HepG2 (cell line): ENCODE measurements around the gene ANKS3. TPM values are rescaled to one million over a fixed set of nuclear protein-coding genes. Genes with fewer than 3 reads are reported as not detected.

Source experiments
- ISX ChIP-seq: sonication (generic); formaldehyde crosslinking; conservative IDR thresholded peaks from 2 replicates; pipeline ENCODE4 v1.5.0; 2020; ENCODE audit warnings: missing genetic modification reagents
- KLF11 ChIP-seq: IDR thresholded peaks from 2 replicates; pipeline ENCODE4 v1.6.1; 2016; ENCODE audit warnings: missing compliant biosample characterization
- TBX2 ChIP-seq: sonication (generic); formaldehyde crosslinking; IDR thresholded peaks from 2 replicates; pipeline ENCODE4 v1.5.0; 2020; ENCODE audit warnings: missing genetic modification reagents, mild to moderate bottlenecking, borderline replicate concordance
- TGIF2 ChIP-seq: IDR thresholded peaks from 2 replicates; pipeline ENCODE4 v1.6.1; 2016; ENCODE audit warnings: control low read depth, missing compliant biosample characterization
- U2AF1 ChIP-seq: fragments of 200-400 bp; formaldehyde crosslinking; optimal IDR thresholded peaks from 2 replicates; pipeline ENCODE3; 2017; ENCODE audit warnings: mild to moderate bottlenecking, low read depth, low read length
- ZNF20 ChIP-seq: sonication (generic); formaldehyde crosslinking; IDR thresholded peaks from 2 replicates; pipeline ENCODE4 v1.4.0; 2020; ENCODE audit warnings: mild to moderate bottlenecking, moderate library complexity, missing genetic modification reagents
- ZNF3 ChIP-seq: IDR thresholded peaks from 2 replicates; pipeline ENCODE4 v1.7.0; 2017; ENCODE audit warnings: inconsistent platforms
- ZNF550 ChIP-seq: sonication (generic); formaldehyde crosslinking; IDR thresholded peaks from 2 replicates; pipeline ENCODE4 v1.4.0; 2020; ENCODE audit warnings: mild to moderate bottlenecking, missing genetic modification reagents, borderline replicate concordance
- ZNF557 ChIP-seq: sonication (generic); formaldehyde crosslinking; IDR thresholded peaks from 2 replicates; pipeline ENCODE4 v1.4.0; 2020; ENCODE audit warnings: missing genetic modification reagents
- ZNF709 ChIP-seq: sonication (generic); formaldehyde crosslinking; IDR thresholded peaks from 2 replicates; pipeline ENCODE4 v1.5.0; 2020; ENCODE audit warnings: mild to moderate bottlenecking, missing genetic modification reagents
- polyA plus RNA-seq, 8 experiments: library from polyadenylated mRNA; depleted of rRNA in 3 of 8; stranded (reverse) in 7 of 8; unstranded in 1 of 8; fragments of >200 nt; fragmentation: Illumina TruSeq in 4 of 8; extraction: Trizol in 4 of 8; gene quantifications; 2 replicates each; pipeline versions ENCODE4 v1.2.1 to v1.2.3, GENCODE V29; 2011 to 2016; ENCODE audit warnings: low read depth in 4 of 8, missing spikeins in 1 of 8, mixed read lengths in 1 of 8; ENCODE audit not compliant: insufficient read depth in 1 of 8
- total RNA-seq, 5 experiments: library from RNA; depleted of rRNA; stranded (reverse); fragments of >200 nt; fragmentation: Illumina TruSeq; extraction: Trizol; gene quantifications; 2 replicates each; pipeline ENCODE4 v1.2.3, GENCODE V29; 2016; ENCODE audit warnings: low read depth in 1 of 5
- TF ChIP-seq, protein P1 (sequence below): sonication (generic); formaldehyde crosslinking; IDR thresholded peaks from 2 replicates; pipeline ENCODE4 v1.9.0; 2021; ENCODE audit warnings: missing genetic modification reagents, borderline replicate concordance
- TF ChIP-seq, protein P2 (sequence below): sonication (generic); formaldehyde crosslinking; IDR thresholded peaks from 2 replicates; pipeline ENCODE4 v1.9.0; 2021; ENCODE audit warnings: missing genetic modification reagents, borderline replicate concordance
- TF ChIP-seq, protein P3 (sequence below): sonication (generic); formaldehyde crosslinking; IDR thresholded peaks from one replicate; pipeline ENCODE4 v1.5.1; 2020; ENCODE audit warnings: mild to moderate bottlenecking, missing genetic modification reagents; ENCODE audit errors: not compliant biosample characterization
- TF ChIP-seq, protein P4 (sequence below): sonication (generic); formaldehyde crosslinking; IDR thresholded peaks from 2 replicates; pipeline ENCODE4 v1.4.0; 2020; ENCODE audit warnings: missing genetic modification reagents, borderline replicate concordance

ANKS3 gene
- total and polyA plus RNA-seq, 2 of the 13 experiments (the other 11 are each of a cell fraction or from before 2014, with no cell fraction given): 11.4 to 15.9 TPM

DNA sequence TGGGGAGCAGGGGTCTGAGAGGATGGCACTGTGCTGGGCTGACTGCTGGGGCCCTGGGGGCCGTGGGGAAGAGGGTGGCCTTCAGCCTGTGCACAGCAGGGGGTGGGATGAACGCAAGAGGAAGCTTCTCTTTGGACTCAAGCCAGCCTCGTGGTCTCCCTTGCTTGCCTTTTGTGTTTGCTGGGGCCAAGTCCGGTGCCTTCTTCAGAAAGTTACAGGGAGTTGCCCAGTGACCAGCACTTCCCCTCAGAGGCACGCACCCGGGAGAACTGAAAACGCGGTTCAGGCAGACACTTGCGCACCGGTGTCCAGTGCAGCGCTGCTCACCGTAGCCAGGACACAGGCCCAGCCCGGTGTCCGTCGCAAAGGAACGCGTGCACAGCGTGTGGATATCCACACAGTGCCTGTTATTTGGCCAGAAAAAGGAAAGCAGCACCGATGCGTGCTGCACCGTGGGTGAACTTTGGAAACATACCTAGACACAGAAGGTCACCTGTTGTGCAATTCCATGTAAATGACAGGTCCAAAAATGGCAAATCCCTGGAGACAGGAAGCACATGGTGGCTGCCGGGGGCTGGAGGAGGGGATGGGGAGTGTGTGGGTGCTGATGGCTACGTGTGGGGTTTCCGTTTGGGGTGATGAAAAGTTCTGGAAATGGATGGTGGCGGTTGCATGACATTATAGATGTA lies 70.2 kb downstream of the ANKS3 start (continued):
- TF ChIP-seq, protein P1, sequence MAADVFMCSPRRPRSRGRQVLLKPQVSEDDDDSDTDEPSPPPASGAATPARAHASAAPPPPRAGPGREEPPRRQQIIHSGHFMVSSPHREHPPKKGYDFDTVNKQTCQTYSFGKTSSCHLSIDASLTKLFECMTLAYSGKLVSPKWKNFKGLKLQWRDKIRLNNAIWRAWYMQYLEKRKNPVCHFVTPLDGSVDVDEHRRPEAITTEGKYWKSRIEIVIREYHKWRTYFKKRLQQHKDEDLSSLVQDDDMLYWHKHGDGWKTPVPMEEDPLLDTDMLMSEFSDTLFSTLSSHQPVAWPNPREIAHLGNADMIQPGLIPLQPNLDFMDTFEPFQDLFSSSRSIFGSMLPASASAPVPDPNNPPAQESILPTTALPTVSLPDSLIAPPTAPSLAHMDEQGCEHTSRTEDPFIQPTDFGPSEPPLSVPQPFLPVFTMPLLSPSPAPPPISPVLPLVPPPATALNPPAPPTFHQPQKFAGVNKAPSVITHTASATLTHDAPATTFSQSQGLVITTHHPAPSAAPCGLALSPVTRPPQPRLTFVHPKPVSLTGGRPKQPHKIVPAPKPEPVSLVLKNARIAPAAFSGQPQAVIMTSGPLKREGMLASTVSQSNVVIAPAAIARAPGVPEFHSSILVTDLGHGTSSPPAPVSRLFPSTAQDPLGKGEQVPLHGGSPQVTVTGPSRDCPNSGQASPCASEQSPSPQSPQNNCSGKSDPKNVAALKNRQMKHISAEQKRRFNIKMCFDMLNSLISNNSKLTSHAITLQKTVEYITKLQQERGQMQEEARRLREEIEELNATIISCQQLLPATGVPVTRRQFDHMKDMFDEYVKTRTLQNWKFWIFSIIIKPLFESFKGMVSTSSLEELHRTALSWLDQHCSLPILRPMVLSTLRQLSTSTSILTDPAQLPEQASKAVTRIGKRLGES (CRISPR knock-in tag): peak; percentile 95; the same call in 1 of the 2 replicates
- peak; percentile 85 for TF ChIP-seq ZNF709
- TF ChIP-seq, protein P2, sequence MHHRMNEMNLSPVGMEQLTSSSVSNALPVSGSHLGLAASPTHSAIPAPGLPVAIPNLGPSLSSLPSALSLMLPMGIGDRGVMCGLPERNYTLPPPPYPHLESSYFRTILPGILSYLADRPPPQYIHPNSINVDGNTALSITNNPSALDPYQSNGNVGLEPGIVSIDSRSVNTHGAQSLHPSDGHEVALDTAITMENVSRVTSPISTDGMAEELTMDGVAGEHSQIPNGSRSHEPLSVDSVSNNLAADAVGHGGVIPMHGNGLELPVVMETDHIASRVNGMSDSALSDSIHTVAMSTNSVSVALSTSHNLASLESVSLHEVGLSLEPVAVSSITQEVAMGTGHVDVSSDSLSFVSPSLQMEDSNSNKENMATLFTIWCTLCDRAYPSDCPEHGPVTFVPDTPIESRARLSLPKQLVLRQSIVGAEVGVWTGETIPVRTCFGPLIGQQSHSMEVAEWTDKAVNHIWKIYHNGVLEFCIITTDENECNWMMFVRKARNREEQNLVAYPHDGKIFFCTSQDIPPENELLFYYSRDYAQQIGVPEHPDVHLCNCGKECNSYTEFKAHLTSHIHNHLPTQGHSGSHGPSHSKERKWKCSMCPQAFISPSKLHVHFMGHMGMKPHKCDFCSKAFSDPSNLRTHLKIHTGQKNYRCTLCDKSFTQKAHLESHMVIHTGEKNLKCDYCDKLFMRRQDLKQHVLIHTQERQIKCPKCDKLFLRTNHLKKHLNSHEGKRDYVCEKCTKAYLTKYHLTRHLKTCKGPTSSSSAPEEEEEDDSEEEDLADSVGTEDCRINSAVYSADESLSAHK: no peak
- peak; percentile 51; the same call in 1 of the 2 replicates for TF ChIP-seq ISX (CRISPR knock-in tag)
- TF ChIP-seq U2AF1: peak; percentile 69
- TF ChIP-seq, protein P3, sequence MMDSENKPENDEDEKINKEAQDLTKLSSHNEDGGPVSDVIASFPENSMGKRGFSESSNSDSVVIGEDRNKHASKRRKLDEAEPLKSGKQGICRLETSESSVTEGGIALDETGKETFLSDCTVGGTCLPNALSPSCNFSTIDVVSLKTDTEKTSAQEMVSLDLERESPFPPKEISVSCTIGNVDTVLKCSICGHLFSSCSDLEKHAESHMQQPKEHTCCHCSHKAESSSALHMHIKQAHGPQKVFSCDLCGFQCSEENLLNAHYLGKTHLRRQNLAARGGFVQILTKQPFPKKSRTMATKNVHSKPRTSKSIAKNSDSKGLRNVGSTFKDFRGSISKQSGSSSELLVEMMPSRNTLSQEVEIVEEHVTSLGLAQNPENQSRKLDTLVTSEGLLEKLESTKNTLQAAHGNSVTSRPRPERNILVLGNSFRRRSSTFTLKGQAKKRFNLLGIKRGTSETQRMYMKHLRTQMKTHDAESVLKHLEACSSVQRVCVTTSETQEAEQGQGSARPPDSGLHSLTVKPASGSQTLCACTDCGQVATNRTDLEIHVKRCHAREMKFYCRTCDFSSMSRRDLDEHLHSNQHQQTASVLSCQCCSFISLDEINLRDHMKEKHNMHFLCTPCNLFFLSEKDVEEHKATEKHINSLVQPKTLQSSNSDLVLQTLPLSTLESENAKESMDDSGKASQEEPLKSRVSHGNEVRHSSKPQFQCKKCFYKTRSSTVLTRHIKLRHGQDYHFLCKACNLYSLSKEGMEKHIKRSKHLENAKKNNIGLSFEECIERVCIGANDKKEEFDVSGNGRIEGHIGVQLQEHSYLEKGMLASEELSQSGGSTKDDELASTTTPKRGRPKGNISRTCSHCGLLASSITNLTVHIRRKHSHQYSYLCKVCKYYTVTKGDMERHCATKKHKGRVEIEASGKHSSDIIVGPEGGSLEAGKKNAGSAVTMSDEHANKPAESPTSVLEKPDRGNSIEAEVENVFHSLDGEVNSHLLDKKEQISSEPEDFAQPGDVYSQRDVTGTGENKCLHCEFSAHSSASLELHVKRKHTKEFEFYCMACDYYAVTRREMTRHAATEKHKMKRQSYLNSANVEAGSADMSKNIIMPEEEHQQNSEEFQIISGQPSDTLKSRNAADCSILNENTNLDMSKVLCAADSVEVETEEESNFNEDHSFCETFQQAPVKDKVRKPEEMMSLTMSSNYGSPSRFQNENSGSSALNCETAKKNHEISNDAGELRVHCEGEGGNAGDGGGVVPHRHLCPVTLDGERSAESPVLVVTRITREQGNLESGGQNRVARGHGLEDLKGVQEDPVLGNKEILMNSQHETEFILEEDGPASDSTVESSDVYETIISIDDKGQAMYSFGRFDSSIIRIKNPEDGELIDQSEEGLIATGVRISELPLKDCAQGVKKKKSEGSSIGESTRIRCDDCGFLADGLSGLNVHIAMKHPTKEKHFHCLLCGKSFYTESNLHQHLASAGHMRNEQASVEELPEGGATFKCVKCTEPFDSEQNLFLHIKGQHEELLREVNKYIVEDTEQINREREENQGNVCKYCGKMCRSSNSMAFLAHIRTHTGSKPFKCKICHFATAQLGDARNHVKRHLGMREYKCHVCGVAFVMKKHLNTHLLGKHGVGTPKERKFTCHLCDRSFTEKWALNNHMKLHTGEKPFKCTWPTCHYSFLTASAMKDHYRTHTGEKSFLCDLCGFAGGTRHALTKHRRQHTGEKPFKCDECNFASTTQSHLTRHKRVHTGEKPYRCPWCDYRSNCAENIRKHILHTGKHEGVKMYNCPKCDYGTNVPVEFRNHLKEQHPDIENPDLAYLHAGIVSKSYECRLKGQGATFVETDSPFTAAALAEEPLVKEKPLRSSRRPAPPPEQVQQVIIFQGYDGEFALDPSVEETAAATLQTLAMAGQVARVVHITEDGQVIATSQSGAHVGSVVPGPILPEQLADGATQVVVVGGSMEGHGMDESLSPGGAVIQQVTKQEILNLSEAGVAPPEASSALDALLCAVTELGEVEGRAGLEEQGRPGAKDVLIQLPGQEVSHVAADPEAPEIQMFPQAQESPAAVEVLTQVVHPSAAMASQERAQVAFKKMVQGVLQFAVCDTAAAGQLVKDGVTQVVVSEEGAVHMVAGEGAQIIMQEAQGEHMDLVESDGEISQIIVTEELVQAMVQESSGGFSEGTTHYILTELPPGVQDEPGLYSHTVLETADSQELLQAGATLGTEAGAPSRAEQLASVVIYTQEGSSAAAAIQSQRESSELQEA (CRISPR knock-in tag): peak; percentile 80
- TF ChIP-seq ZNF550 (CRISPR knock-in tag): no peak
- TF ChIP-seq, protein P4, sequence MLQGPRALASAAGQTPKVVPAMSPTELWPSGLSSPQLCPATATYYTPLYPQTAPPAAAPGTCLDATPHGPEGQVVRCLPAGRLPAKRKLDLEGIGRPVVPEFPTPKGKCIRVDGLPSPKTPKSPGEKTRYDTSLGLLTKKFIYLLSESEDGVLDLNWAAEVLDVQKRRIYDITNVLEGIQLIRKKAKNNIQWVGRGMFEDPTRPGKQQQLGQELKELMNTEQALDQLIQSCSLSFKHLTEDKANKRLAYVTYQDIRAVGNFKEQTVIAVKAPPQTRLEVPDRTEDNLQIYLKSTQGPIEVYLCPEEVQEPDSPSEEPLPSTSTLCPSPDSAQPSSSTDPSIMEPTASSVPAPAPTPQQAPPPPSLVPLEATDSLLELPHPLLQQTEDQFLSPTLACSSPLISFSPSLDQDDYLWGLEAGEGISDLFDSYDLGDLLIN: peak; percentile 59; the same call in 1 of the 2 replicates
- TF ChIP-seq KLF11: peak; percentile 48; the same call in 1 of the 2 replicates
- peak; percentile 83 for TF ChIP-seq TBX2 (CRISPR knock-in tag)
- no peak; the same call in 1 of the 2 replicates for TF ChIP-seq ZNF3 (CRISPR knock-in tag)
- 0 out of 2 replicates have a peak, but pooled peaks have one; percentile 63 for TF ChIP-seq ZNF20 (CRISPR knock-in tag)
- TF ChIP-seq TGIF2: peak; percentile 97
- TF ChIP-seq ZNF557 (CRISPR knock-in tag): peak; percentile 79; the same call in 1 of the 2 replicates
